Liver (tissue), 9 donors: Measurements from ENCODE around the gene TFG. TPM values are rescaled to one million over a fixed set of nuclear protein-coding genes. Genes with fewer than 3 reads are reported as not detected.

ENCODE experiments used
- DNase-seq: peaks from one replicate; pipeline ENCODE4 v3.0.0-alpha.2; 2017; ENCODE audit warnings: low spot score
- H3K27ac ChIP-seq, 2 donors: one replicate each; pipeline ENCODE4 v1.7.0; 2013; ENCODE audit warnings: inconsistent platforms in 2 of 2, low read length in 2 of 2, control low read depth in 1 of 2, low read depth in 1 of 2, mild to moderate bottlenecking in 1 of 2
- H3K27me3 ChIP-seq, 4 donors: one replicate each; pipeline versions ENCODE4 v1.6.1 to v1.7.0; 2013; ENCODE audit warnings: low read length in 3 of 4, inconsistent platforms in 1 of 4, mild to moderate bottlenecking in 1 of 4, moderate library complexity in 1 of 4; ENCODE audit not compliant: control insufficient read depth in 4 of 4, insufficient read depth in 4 of 4
- H3K36me3 ChIP-seq, 4 donors: one replicate each; pipeline versions ENCODE4 v1.6.1 to v1.7.0; 2013; ENCODE audit warnings: low read length in 3 of 4, mild to moderate bottlenecking in 3 of 4, low read depth in 1 of 4, moderate library complexity in 1 of 4; ENCODE audit not compliant: control insufficient read depth in 4 of 4, insufficient read depth in 3 of 4
- H3K4me1 ChIP-seq, 4 donors: one replicate each; pipeline versions ENCODE4 v1.6.1 to v1.7.0; 2013; ENCODE audit warnings: low read length in 3 of 4, mild to moderate bottlenecking in 3 of 4, moderate library complexity in 1 of 4; ENCODE audit not compliant: control insufficient read depth in 4 of 4, insufficient read depth in 4 of 4
- H3K4me3 ChIP-seq, 3 donors: one replicate each; pipeline versions ENCODE4 v1.6.1 to v1.7.0; 2013; ENCODE audit warnings: low read length in 3 of 3, control low read depth in 1 of 3, low read depth in 1 of 3, mild to moderate bottlenecking in 1 of 3
- H3K9ac ChIP-seq, 2 donors: one replicate each; pipeline ENCODE4 v1.7.0; 2013; ENCODE audit warnings: low read length in 2 of 2, mild to moderate bottlenecking in 2 of 2, moderate library complexity in 2 of 2, control low read depth in 1 of 2, low read depth in 1 of 2
- H3K9me3 ChIP-seq, 4 donors: one replicate each; pipeline versions ENCODE4 v1.6.1 to v1.7.0; 2013; ENCODE audit warnings: low read length in 3 of 4; ENCODE audit not compliant: control insufficient read depth in 4 of 4
- ATF3 ChIP-seq: IDR thresholded peaks from 2 replicates; pipeline ENCODE4 v1.6.1; 2016; ENCODE audit warnings: antibody characterized with exemption
- CTCF ChIP-seq: fragments of 150-350 bp; IDR thresholded peaks from 2 replicates; pipeline ENCODE4 v1.5.1; 2017; ENCODE audit warnings: improper control_type of control experiment, low read depth, low read length; ENCODE audit not compliant: missing input control
- EGR1 ChIP-seq, 2 donors: IDR thresholded peaks; 2 replicates each; pipeline ENCODE4 v1.6.1; 2016 to 2018; ENCODE audit warnings: antibody characterized with exemption in 2 of 2, low read depth in 2 of 2
- FOXA1 ChIP-seq: IDR thresholded peaks from 2 replicates; pipeline ENCODE4 v1.6.1; 2016; ENCODE audit warnings: antibody characterized with exemption
- FOXA2 ChIP-seq: IDR thresholded peaks from 2 replicates; pipeline ENCODE4 v1.6.1; 2016; ENCODE audit warnings: antibody characterized with exemption
- GABPA ChIP-seq, 2 donors: IDR thresholded peaks in 1 of 2; conservative IDR thresholded peaks in 1 of 2; 2 replicates each; pipeline ENCODE4 v1.6.1; 2016; ENCODE audit warnings: antibody characterized with exemption in 2 of 2, mild to moderate bottlenecking in 1 of 2, moderate library complexity in 1 of 2
- HNF4A ChIP-seq, 2 donors: conservative IDR thresholded peaks; 2 replicates each; pipeline ENCODE4 v1.6.1; 2016; ENCODE audit warnings: antibody characterized with exemption in 2 of 2, mild to moderate bottlenecking in 2 of 2
- HNF4G ChIP-seq: IDR thresholded peaks from 2 replicates; pipeline ENCODE4 v1.6.1; 2016; ENCODE audit warnings: antibody characterized with exemption
- JUND ChIP-seq, 2 donors: IDR thresholded peaks; 2 replicates each; pipeline ENCODE4 v1.6.1; 2016; ENCODE audit warnings: antibody characterized with exemption in 2 of 2
- MAX ChIP-seq: IDR thresholded peaks from 2 replicates; pipeline ENCODE4 v1.6.1; 2016; ENCODE audit warnings: antibody characterized with exemption
- NR2F2 ChIP-seq: IDR thresholded peaks from 2 replicates; pipeline ENCODE4 v1.6.1; 2016; ENCODE audit warnings: antibody characterized with exemption
- RAD21 ChIP-seq, 2 donors: IDR thresholded peaks; 2 replicates each; pipeline ENCODE4 v1.6.1; 2016; ENCODE audit warnings: antibody characterized with exemption in 2 of 2, mild to moderate bottlenecking in 2 of 2
- REST ChIP-seq: IDR thresholded peaks from 2 replicates; pipeline ENCODE4 v1.6.1; 2016; ENCODE audit warnings: antibody characterized with exemption, mild to moderate bottlenecking
- RXRA ChIP-seq, 2 donors: IDR thresholded peaks; 2 replicates each; pipeline ENCODE4 v1.6.1; 2017 to 2018; ENCODE audit warnings: antibody characterized with exemption in 2 of 2, mild to moderate bottlenecking in 1 of 2
- SP1 ChIP-seq: IDR thresholded peaks from 2 replicates; pipeline ENCODE4 v1.6.1; 2018; ENCODE audit warnings: antibody characterized with exemption, mild to moderate bottlenecking
- TAF1 ChIP-seq: conservative IDR thresholded peaks from 2 replicates; pipeline ENCODE4 v1.6.1; 2016; ENCODE audit warnings: antibody characterized with exemption, mild to moderate bottlenecking
- YY1 ChIP-seq: IDR thresholded peaks from 2 replicates; pipeline ENCODE4 v1.6.1; 2016; ENCODE audit warnings: antibody characterized with exemption, mild to moderate bottlenecking
- ZBTB33 ChIP-seq: IDR thresholded peaks from 2 replicates; pipeline ENCODE4 v1.6.1; 2016; ENCODE audit warnings: antibody characterized with exemption
- WGBS: extraction: QIAGEN DNeasy Blood & Tissue Kit; methylation state at CpG from one replicate; pipeline ENCODE4 v1.1.7; 2013; 5-methylcytosine and 5-hydroxymethylcytosine counted together
- polyA plus RNA-seq, 2 donors: library from polyadenylated mRNA; stranded (reverse) in 1 of 2; unstranded in 1 of 2; fragments of 200-250 nt in 1 of 2; fragments of >200 nt in 1 of 2; fragmentation: Nextera tagmentation in 1 of 2; extraction: Ambion mirVana in 1 of 2; gene quantifications; one replicate each; pipeline versions ENCODE4 v1.2.1 to v1.2.3, GENCODE V29; 2013 to 2015
- total RNA-seq, 2 donors: library from RNA; depleted of rRNA; stranded (reverse); fragments of >200 nt; gene quantifications; one replicate each; pipeline ENCODE4 v1.2.3, GENCODE V29; 2014
- donor health status: healthy.
- donor health status: healthy.
- donor health status: healthy.
- donor health status: healthy.
- donor health status: healthy.

Gene TFG
- total and polyA plus RNA-seq, 4 donors = 42.4 to 70.8 (median 65.0) TPM

GRCh38 chr3:100776746-100777145 is 67.5 kb downstream of the TFG start:
- Histone ChIP-seq H3K27me3 (no peaks in the 10 kb centered on the region), H3K4me1 (no peaks in the 10 kb centered on the region), H3K9me3 (no peaks in the 10 kb centered on the region), H3K4me3 (no peak overlapping the region), H3K36me3 (no peaks in the 10 kb centered on the region), H3K27ac (no peak overlapping the region), H3K9ac (no peak overlapping the region)
- TF ChIP-seq FOXA1 = no peak
- TF ChIP-seq ZBTB33 = no peak
- TF ChIP-seq CTCF = no peak
- no peak for TF ChIP-seq REST
- TF ChIP-seq TAF1 = no peak
- TF ChIP-seq MAX = no peak
- no peak for TF ChIP-seq RAD21 (IDR thresholded peaks at IDR 0.05)
- TF ChIP-seq HNF4G = no peak
- no peak for TF ChIP-seq ATF3
- TF ChIP-seq FOXA2 = no peak
- no peak for TF ChIP-seq NR2F2
- TF ChIP-seq RXRA (IDR thresholded peaks at IDR 0.05) = no peak
- no peak for TF ChIP-seq EGR1 (IDR thresholded peaks at IDR 0.05; ENCODE audit: low read depth in 2 of 2)
- TF ChIP-seq JUND (IDR thresholded peaks at IDR 0.05) = no peak
- no peak for DNase-seq
- 86% methylated on average over 2 of the region's 2 CpGs for WGBS

GRCh38 chr3:100777271-100777670 is 68.0 kb downstream of the TFG start:
- Histone ChIP-seq H3K36me3 (no peaks in the 10 kb centered on the region), H3K27ac (no peak overlapping the region)
- DNase-seq = no peak
- no peak for TF ChIP-seq HNF4G
- TF ChIP-seq RXRA (IDR thresholded peaks at IDR 0.05) = no peak
- TF ChIP-seq TAF1 = no peak
- no peak for TF ChIP-seq ATF3
- no peak for TF ChIP-seq YY1
- TF ChIP-seq FOXA2 = no peak
- TF ChIP-seq RAD21 (IDR thresholded peaks at IDR 0.05) = no peak
- TF ChIP-seq EGR1 (IDR thresholded peaks at IDR 0.05; ENCODE audit: low read depth in 2 of 2) = no peak
- TF ChIP-seq JUND (IDR thresholded peaks at IDR 0.05) = no peak
- no peak for TF ChIP-seq MAX
- no peak for TF ChIP-seq ZBTB33
- no peak for TF ChIP-seq GABPA (IDR thresholded peaks at IDR 0.05 in 1 of 2, conservative IDR thresholded peaks at IDR 0.05 in 1 of 2)
- TF ChIP-seq HNF4A (conservative IDR thresholded peaks at IDR 0.05) = no peak
- TF ChIP-seq NR2F2 = no peak
- no peak for TF ChIP-seq SP1
- TF ChIP-seq CTCF = no peak

More at GRCh38 chr3:100777271-100777670, 68.0 kb downstream of the TFG start:
- H3K4me3 ChIP-seq = no peak overlapping the region
- no peaks in the 10 kb centered on the region for H3K9me3 ChIP-seq
- no peak overlapping the region for H3K9ac ChIP-seq
- H3K4me1 ChIP-seq = no peaks in the 10 kb centered on the region
- no peaks in the 10 kb centered on the region for H3K27me3 ChIP-seq
